GM18511 (cell line): ENCODE measurements around the gene GPER1.
"Not testable (repeated sequence)": the region's sequence is repeated elsewhere in the genome, so short reads cannot be mapped to it uniquely, and the experiment has no call there.

Experiments used
- ATAC-seq: cut with Tn5 transposase; IDR thresholded peaks from one replicate; pipeline ENCODE4 v1.9.1; 2021; ENCODE audit warnings: mild to moderate bottlenecking, moderate library complexity; ENCODE audit not compliant: unreplicated experiment

Gene GPER1

GRCh38 chr7:1137517-1138167, 49.7 kb downstream of the GPER1 start:
- ATAC-seq = peak; percentile 66

GRCh38 chr7:1140476-1141104, 52.7 kb downstream of the GPER1 start:
- ATAC-seq = no peak

GRCh38 chr7:1141651-1142050, 53.7 kb downstream of the GPER1 start:
- no peak for ATAC-seq

- ATAC-seq = no peak
Observed at GRCh38 chr7:1142051-1142635, 54.2 kb downstream of the GPER1 start.

GRCh38 chr7:1143031-1143430, 55.1 kb downstream of the GPER1 start:
- not testable (repeated sequence) for ATAC-seq
